22Rv1 (cell line): Measurements from ENCODE around the gene XXYLT1.

Experiments
- ZFX ChIP-seq: fragments of 450-650 bp; IDR thresholded peaks from 2 replicates; pipeline ENCODE4 v1.6.1; 2017; ENCODE audit warnings: antibody characterized with exemption, borderline replicate concordance
- TF ChIP-seq, protein P1 (sequence below): fragments of 450-650 bp; IDR thresholded peaks from 2 replicates; pipeline ENCODE4 v1.5.1; 2017; ENCODE audit warnings: mild to moderate bottlenecking

DNA sequence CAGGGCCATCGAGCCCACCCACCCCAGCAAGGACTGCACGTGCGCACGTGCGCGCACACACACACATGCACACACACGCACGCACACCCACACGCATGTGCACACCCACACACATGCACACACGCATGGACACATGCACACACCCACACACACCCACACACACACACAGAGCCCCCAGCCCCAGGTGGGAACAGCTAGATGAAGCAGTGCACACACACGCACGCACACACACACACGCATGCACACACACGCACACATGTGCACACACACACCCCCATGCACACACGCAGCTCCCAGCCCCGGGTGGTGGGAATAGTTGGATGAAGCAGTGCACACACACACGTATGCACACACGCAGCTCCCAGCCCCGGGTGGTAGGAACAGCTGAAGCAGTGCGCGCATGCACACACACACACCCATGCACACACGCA lies 158.6 kb downstream of the XXYLT1 start:
- TF ChIP-seq, protein P1, sequence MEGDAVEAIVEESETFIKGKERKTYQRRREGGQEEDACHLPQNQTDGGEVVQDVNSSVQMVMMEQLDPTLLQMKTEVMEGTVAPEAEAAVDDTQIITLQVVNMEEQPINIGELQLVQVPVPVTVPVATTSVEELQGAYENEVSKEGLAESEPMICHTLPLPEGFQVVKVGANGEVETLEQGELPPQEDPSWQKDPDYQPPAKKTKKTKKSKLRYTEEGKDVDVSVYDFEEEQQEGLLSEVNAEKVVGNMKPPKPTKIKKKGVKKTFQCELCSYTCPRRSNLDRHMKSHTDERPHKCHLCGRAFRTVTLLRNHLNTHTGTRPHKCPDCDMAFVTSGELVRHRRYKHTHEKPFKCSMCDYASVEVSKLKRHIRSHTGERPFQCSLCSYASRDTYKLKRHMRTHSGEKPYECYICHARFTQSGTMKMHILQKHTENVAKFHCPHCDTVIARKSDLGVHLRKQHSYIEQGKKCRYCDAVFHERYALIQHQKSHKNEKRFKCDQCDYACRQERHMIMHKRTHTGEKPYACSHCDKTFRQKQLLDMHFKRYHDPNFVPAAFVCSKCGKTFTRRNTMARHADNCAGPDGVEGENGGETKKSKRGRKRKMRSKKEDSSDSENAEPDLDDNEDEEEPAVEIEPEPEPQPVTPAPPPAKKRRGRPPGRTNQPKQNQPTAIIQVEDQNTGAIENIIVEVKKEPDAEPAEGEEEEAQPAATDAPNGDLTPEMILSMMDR, result no peak
- no peak for TF ChIP-seq ZFX
